SU-DHL-6 (cell line): ENCODE data around the gene SACS.

Experiments used
- CTCF ChIP-seq: fragments of 200-600 bp; sonication (generic); IDR thresholded peaks from one replicate; pipeline ENCODE4 v1.5.1; 2017; ENCODE audit warnings: antibody characterized with exemption, mild to moderate bottlenecking, low read length, moderate library complexity; ENCODE audit not compliant: insufficient read depth, poor library complexity, severe bottlenecking
- EZH2phosphoT487 ChIP-seq: fragments of 200-600 bp; sonication (generic), shearing (Covaris generic); conservative IDR thresholded peaks from 2 replicates; pipeline ENCODE4 v1.6.1; 2018; ENCODE audit warnings: mild to moderate bottlenecking, antibody characterized with exemption, low read length, moderate library complexity, mixed read lengths

- no peak for TF ChIP-seq CTCF
- TF ChIP-seq EZH2phosphoT487, result no peak
These were observed 989 bp upstream of the SACS start for GRCh38 chr13:23434491-23434890.
